ENCODE measurements around the gene MAGI2. TPM values are rescaled to one million over a fixed set of nuclear protein-coding genes. Genes with fewer than 3 reads are reported as not detected.

Gene MAGI2
- total and polyA plus RNA-seq, 2 donors (not counting 3 experiments of a cell fraction or from before 2014, with no cell fraction given) = 0.28 to 6.0 TPM

DNA sequence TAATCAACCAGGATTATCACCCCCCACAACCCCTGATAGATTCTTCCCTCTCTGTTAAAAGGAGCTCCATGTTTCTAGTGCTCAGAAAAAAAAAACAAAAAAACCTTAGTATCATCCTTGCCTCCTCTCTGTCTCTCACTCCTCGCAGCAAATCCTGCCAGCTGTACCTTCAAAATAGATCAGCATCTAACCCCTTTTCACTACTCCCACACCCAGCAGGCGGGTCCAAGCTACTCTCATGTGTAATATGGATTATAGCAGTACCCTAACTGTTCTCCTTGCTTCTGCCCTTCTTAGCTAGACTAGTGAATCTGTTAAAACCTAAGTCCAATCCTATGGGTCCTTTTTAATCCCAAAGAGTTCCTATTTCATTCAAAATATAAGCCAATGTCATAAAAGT, 667.4 kb downstream of the MAGI2 start:
- TF ChIP-seq GATA2 (IDR thresholded peaks at IDR 0.05; ENCODE audit: insufficient read depth, insufficient read length, low read depth, low read length) (no peak), POLR2A (IDR thresholded peaks at IDR 0.05; ENCODE audit: low read depth, low read length) (no peak), EZH2 (IDR thresholded peaks at IDR 0.05; ENCODE audit: borderline replicate concordance, low read depth, low read length, severe bottlenecking) (no peak), MAX (IDR thresholded peaks at IDR 0.05; ENCODE audit: insufficient read depth, insufficient read length) (no peak), JUN (IDR thresholded peaks at IDR 0.05; ENCODE audit: borderline replicate concordance, insufficient read depth, insufficient read length, low read depth) (no peak), FOS (IDR thresholded peaks at IDR 0.05; ENCODE audit: borderline replicate concordance, insufficient read depth, low read length) (no peak), POLR2AphosphoS5 (IDR thresholded peaks at IDR 0.05; ENCODE audit: insufficient read depth, low read depth, low read length) (no peak), MYC (IDR thresholded peaks at IDR 0.05; ENCODE audit: low read depth, low read length) (no peak)
- TF ChIP-seq, protein P1, sequence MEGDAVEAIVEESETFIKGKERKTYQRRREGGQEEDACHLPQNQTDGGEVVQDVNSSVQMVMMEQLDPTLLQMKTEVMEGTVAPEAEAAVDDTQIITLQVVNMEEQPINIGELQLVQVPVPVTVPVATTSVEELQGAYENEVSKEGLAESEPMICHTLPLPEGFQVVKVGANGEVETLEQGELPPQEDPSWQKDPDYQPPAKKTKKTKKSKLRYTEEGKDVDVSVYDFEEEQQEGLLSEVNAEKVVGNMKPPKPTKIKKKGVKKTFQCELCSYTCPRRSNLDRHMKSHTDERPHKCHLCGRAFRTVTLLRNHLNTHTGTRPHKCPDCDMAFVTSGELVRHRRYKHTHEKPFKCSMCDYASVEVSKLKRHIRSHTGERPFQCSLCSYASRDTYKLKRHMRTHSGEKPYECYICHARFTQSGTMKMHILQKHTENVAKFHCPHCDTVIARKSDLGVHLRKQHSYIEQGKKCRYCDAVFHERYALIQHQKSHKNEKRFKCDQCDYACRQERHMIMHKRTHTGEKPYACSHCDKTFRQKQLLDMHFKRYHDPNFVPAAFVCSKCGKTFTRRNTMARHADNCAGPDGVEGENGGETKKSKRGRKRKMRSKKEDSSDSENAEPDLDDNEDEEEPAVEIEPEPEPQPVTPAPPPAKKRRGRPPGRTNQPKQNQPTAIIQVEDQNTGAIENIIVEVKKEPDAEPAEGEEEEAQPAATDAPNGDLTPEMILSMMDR (IDR thresholded peaks at IDR 0.05; ENCODE audit: extremely low read depth in 1 of 2, insufficient read depth in 1 of 2, low read depth in 1 of 2, low read length in 2 of 2) = no peak
- dilution Hi-C loops (cut with MboI; ENCODE audit: extremely low pct_ligation_motif_present, low sequenced_read_pairs) (no loop called here), intact Hi-C loops (cut with micrococcal nuclease) (no loop called here)
- H3K4me2 ChIP-seq (ENCODE audit: insufficient read depth, low read length) = no peak overlapping the region
- ChIA-PET POLR2A (no interaction called here), CTCF (no interaction called here)
- DNase-seq (ENCODE audit: low read depth, low spot score) (no peak), FAIRE-seq (no peak)
- H3K27ac ChIP-seq (ENCODE audit: insufficient read depth, low read depth, low read length) = no peak overlapping the region
- H3K4me3 ChIP-seq (replicated peaks in 1 of 3; ENCODE audit: insufficient read depth in 1 of 3, low read depth in 1 of 3, low read length in 3 of 3) = no peak overlapping the region
- no peaks in the 10 kb centered on the region for H4K20me1 ChIP-seq (replicated peaks; ENCODE audit: control insufficient read depth, extremely low read depth, insufficient read depth, low read length)
- no peaks in the 10 kb centered on the region for H3K36me3 ChIP-seq (ENCODE audit: control insufficient read depth in 2 of 2, extremely low read depth in 1 of 2, insufficient read depth in 2 of 2, low read length in 2 of 2)
- no peaks in the 10 kb centered on the region for H3K9me3 ChIP-seq (replicated peaks; ENCODE audit: control insufficient read depth, insufficient read depth, low read length)
- H3K27me3 ChIP-seq (ENCODE audit: control insufficient read depth in 2 of 2, insufficient read depth in 2 of 2, low read length in 2 of 2) = no peaks in the 10 kb centered on the region
- H3K9me1 ChIP-seq (replicated peaks; ENCODE audit: control insufficient read depth, extremely low read depth, insufficient read depth, low read length) = no peaks in the 10 kb centered on the region
- no peaks in the 10 kb centered on the region for H3K4me1 ChIP-seq (ENCODE audit: control insufficient read depth, extremely low read depth, insufficient read depth, low read length)
- no TSS peak for BruUV-seq (replicated peaks)
- no peak overlapping the region for H3K9ac ChIP-seq (replicated peaks; ENCODE audit: extremely low read depth, insufficient read depth, low read length)
- H2AFZ ChIP-seq (ENCODE audit: low read depth, low read length) = no peak overlapping the region
- no peaks in the 10 kb centered on the region for H3K79me2 ChIP-seq (ENCODE audit: control insufficient read depth, insufficient read depth, low read length)
